ENCODE measurements around the gene CTNNBL1.

Gene CTNNBL1

GRCh38 chr20:37904845-37905373, 211.1 kb downstream of the CTNNBL1 start:
- no peak for DNase-seq

DNA sequence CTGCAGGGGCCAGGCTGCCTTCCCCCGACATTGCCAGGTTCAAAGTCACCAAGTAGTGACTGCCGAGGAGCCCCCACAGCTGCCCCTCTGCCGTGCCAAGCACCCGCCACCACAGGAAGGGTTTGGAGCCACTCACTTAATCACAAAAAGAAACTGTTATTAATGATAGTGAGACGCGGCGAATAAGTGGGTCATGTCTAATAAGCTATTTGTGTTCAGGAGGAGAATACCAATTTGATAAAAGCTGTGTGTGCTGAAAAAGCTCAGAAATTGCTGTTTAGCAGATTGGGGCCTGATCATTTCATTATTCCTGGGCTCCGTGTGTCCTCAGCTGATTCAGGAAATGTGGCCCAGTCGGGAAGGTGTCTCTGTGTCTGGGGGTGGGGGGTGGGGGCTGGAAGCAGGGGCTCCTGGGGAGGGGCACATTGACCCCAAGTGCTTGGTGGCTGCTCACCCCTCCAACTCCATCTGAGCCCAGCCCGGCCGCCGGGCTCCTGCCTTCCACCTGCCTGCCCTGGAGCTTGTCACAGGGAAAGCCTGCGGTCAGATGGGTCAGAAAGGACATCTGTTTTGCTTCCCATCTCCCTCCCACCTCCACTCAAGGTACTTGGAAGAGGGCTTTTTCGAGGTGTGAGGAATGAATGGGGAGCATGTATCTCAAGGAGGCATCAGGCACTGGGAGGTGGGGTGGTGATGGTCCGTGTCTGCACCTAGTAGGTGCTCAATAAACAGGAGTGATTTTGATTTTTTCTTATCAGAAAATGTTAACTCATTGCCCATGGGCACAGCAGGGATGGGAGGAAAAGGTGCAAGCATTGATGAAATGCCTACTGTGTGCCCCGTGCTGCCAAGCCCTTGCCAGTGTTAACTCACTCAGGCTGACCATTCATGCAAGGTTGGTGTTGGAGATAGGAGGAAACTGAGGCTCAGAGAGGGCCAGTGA, 212.1 kb downstream of the CTNNBL1 start:
- DNase-seq = no peak

GRCh38 chr20:37907330-37907676, 213.5 kb downstream of the CTNNBL1 start:
- DNase-seq = no peak

DNA sequence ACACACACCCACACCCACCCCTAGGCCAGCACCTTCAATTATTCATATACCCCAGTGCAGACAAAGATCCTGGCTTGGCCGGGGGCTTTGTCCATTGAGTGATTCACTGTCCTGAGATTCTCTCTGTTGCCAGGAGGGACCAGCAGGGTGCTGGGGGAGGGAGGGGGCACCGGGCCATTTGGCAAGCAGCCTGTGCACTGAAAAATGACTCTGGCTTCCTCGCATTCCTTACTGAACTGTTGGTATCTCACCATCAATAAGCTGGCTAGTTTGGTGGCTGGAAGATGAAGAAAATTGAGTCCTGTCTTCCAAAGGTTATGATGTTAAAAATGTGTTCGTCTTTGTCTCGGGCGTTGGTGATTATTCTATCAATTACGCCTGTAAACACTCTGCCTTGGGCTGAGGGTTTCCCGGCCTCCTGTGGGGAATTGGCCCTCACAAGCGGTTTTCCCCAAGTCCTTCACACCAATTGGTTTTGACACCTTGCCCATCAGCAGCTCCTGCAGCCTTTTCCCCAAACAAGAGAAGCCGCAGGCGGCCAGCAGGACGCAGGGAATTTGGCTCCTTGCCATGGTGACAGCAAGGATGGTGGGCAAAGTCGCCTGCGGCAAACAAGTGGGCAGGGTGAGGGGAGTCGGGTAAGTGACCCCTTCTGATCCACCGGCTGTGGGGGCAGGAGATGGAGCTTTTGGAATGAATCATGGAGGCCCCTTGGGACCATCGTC, 214.0 kb downstream of the CTNNBL1 start:
- peak; percentile 86 for DNase-seq

GRCh38 chr20:37911261-37911660, 217.4 kb downstream of the CTNNBL1 start:
- DNase-seq = no peak

DNA sequence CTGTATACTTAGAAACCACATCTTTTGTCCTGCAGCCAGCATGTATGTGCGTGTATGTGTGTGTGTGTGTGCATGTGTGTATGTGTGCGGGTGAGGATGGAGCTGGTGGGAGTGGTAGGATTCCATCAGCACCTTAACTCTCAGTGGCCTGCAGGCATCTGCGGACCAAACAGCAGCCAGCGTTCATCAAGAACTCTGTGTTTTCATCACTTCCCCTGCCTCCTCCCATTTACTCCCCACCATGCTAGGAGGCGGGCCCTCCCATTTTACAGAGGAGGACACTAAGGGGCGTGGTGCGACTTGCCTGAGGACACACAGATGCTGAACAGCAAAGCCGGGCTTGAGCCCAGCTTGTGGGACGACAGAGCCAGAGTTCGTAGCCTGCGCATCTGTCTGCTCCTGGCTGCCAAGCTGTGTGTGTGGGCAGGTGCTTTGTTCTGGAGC, 218.0 kb downstream of the CTNNBL1 start:
- peak; percentile 26 for DNase-seq

DNA sequence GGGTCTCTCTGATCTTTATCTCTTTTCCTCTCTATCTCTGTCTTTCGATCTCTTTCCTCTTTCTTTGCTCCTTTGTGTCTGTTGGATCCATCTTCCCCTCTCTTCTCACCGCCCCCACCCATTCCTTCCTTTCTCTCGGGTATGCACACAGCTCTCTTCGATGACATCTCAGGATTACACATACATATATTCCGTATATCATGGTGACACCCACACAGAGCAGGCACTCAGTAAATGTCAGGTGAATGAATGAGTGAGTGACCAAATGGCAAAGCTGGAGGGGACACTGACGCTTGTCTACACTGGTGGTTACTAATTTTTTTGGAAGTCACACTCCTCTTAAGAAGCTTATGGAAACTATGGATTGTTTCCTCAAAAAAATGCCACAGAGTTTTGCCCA, 219.0 kb downstream of the CTNNBL1 start:
- DNase-seq = no peak

DNA sequence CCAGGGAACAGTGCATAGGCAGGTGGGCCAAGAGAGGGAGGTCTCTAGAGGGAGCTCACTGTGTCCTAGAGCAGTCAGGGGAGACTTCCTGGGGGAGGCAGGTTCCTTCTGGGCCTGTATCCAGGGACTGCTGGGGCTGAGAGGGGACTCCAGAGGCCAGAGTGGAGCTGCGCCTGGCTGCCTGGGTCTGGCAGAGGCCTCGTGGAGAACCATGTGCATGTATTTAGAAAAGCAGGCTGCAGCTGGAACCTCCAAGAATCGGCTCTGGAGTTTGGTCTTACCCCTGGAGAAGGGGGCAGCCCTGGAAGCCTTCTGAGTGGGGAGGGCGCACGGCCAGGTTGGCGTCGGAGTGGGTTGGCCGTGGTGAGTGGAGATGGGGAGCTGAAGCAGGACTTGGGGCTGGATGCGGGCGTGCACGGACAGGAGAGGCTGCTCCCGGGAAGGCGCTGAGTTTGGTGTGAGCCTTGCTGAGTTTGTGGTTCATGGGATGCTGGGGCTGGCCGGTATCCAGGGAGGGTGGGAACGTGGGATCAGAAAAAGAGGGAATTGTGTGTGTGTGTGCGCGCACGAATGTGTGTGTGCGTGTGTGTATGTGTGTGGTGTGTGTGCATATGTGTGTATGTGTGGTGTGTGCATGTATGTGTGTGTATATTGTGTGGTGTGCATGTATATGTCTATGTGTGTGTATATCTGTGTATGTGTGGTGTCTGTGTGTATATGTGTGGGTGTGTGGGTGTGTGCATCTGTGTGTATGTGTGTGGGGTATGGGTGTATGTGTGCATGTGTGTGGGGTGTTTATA, 219.9 kb downstream of the CTNNBL1 start:
- DNase-seq = no peak

DNA sequence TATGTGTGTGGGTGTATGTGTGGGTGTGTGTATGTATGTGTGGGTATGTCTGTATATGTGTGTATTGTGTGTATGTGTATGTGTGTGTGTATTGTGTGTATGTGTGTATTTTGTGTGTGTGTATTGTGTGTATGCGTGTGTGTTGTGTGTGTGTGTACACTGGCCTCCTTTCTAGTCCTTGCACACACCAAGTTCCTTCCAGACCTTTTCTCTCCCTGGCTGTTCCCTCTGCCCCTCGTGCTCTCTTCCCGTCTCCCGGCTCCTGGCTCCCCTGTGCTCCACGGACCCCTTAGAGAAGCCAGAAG, 220.5 kb downstream of the CTNNBL1 start:
- DNase-seq = no peak

DNA sequence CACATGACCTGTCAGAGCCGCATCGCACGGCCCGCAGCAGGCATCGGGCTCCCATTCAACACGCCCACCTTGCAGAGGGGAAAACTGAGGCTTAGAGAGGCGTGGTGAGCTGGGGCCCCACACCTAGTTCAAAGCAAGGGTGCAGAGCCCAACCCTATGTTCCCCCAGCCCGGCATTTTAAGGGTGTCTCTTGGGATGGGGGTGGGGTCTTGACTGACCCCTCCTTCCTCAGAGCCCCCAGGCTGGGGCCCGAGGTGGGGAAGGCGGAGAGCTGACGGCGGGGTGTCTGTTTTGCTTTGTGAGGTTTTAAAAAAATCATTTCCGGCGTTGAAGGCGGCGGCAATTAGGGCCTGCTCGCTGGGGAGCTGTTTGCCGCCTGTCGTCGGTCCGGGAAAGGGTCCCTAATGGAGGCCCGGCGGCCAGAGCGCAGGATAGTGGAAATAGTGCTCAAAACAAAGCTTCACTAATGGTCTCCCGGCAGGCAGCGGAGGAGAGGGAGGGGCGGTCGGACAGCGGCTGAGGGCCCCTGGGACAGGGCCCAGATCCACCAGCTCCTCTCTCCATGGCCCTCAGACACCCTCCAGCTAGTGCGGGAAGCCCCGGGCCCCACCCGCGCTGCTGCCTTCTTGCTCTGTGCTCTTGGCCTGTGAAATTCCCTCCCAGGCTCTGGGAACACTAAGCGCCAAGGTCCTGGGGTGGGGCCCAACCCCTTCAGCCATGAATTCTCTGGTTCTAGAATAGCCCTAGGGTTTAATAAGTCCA, 221.0 kb downstream of the CTNNBL1 start:
- no peak for DNase-seq

GRCh38 chr20:37915434-37915787, 221.6 kb downstream of the CTNNBL1 start:
- no peak for DNase-seq

GRCh38 chr20:37915800-37916570, 222.2 kb downstream of the CTNNBL1 start:
- no peak for DNase-seq

- no peak for DNase-seq
Measured at GRCh38 chr20:37917461-37917860, 223.6 kb downstream of the CTNNBL1 start.

- no peak for DNase-seq
Measured at GRCh38 chr20:37918035-37918434, 224.2 kb downstream of the CTNNBL1 start.

DNA sequence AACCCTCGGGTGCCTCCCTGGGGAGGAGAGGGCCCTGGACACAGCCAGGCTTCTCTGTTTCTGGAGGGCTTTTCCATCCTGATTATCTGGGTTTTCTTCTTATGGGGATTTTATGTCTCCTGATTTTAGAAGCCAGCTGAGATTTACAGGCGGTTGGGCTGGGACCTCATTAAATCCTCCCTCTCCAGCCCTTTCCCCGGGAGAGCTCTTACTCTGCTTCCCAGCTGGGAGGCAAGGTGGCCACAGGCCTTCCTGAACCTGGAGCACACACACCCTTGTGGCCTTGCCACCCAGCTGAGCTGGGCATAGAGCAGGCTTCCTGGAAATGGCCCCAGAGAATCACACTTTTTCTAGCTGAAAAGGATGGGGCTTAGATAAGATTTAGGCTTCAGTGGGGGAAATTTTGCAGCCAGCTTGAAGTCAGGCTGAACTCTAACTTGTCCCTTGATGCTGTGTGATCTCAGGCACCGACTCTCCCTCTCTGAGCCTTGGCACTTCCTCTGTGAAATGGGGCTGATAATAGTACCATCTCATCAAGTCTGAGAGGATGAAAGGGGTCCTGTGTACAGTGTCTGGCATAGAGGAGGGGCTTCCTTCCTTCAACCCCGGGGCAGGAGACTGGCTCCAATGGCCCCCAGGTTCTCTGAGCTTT, 225.7 kb downstream of the CTNNBL1 start:
- no peak for DNase-seq

DNA sequence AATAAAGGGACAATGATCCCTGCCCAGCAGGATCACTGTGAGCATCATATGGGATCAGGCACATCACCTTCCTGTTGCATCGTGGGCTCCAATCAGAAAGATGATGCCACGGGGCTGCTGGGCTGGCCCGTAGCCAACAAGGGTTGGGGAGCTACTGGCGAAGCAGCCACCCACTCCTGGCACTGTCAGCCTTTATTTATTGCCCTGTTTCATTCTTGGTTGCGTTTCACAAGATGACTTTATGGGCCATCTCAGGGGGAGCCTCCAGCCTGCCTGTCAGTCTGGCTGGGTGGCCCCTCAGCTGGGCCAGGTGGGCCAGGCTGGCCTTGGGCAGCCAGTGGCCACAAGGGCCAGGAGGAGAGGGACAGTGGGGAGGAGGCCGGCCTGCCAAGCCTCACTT, 226.4 kb downstream of the CTNNBL1 start:
- no peak for DNase-seq

DNA sequence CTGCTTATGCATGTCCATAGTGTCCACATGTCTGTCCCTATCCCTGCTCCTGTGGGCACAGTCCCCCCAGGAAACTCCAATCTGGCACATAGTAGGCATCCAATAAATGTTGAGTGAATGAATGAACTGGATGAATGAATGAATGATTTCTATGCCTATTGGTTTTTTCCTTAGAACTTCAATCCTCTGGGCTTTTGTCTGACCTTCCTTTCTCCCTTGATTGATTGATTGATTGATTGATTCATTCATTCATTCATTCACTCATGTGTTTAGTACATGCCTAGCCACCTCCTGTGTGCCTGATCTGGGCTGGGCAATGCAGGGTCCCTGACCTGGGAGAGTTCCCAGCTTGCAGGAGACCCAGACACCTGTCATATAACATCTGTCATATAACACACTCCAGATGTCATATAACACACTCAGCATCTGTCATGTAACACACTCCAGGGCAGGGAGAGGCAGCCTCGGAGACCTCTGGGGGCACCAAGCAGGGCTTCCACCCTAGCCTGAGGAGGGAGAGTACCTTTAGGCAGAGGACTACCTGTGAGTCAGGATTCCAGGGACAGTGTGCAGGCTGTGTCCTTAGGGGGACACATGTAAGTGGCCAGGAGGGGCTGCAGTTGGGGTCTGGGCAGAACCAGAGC, 227.0 kb downstream of the CTNNBL1 start:
- DNase-seq = no peak

GRCh38 chr20:37921341-37921929, 227.6 kb downstream of the CTNNBL1 start:
- DNase-seq = no peak

Measured in fibroblast of skin of right biceps (primary cell).